GM18909 (cell line): ENCODE results near the gene TIGIT.

Experiments used
- ATAC-seq: cut with Tn5 transposase; IDR thresholded peaks from one replicate; pipeline ENCODE4 v1.9.1; 2021; ENCODE audit warnings: mild to moderate bottlenecking; ENCODE audit not compliant: unreplicated experiment, poor library complexity

The TIGIT gene

GRCh38 chr3:114308830-114309229 lies 15.0 kb downstream of the TIGIT start:
- peak; percentile 67 for ATAC-seq

GRCh38 chr3:114310695-114311094 lies 16.9 kb downstream of the TIGIT start:
- no peak for ATAC-seq

GRCh38 chr3:114313426-114313825 lies 19.6 kb downstream of the TIGIT start:
- ATAC-seq, result no peak

GRCh38 chr3:114314282-114314681 lies 20.5 kb downstream of the TIGIT start:
- ATAC-seq, result no peak

- ATAC-seq, result no peak
These were observed 24.5 kb downstream of the TIGIT start for GRCh38 chr3:114318295-114318694.

GRCh38 chr3:114319453-114319852 lies 25.6 kb downstream of the TIGIT start:
- ATAC-seq, result no peak

GRCh38 chr3:114320246-114320645 lies 26.4 kb downstream of the TIGIT start:
- ATAC-seq, result no peak

GRCh38 chr3:114323546-114324254 lies 29.9 kb downstream of the TIGIT start:
- ATAC-seq, result peak; percentile 69

GRCh38 chr3:114327665-114328064 lies 33.8 kb downstream of the TIGIT start:
- peak; percentile 33 for ATAC-seq

GRCh38 chr3:114328345-114328744 lies 34.5 kb downstream of the TIGIT start:
- ATAC-seq, result no peak

- ATAC-seq, result no peak
These were observed 36.0 kb downstream of the TIGIT start for GRCh38 chr3:114329823-114330222.

- ATAC-seq, result no peak
These were observed 37.2 kb downstream of the TIGIT start for GRCh38 chr3:114331007-114331406.

- ATAC-seq, result no peak
These were observed 37.9 kb downstream of the TIGIT start for GRCh38 chr3:114331710-114332109.

- ATAC-seq, result peak; percentile 58
These were observed 38.7 kb downstream of the TIGIT start for GRCh38 chr3:114332342-114333179.

- ATAC-seq, result no peak
These were observed 39.5 kb downstream of the TIGIT start for GRCh38 chr3:114333180-114333922.

GRCh38 chr3:114333923-114334240 lies 40.1 kb downstream of the TIGIT start:
- no peak for ATAC-seq

GRCh38 chr3:114336122-114336697 lies 42.4 kb downstream of the TIGIT start:
- ATAC-seq, result no peak

GRCh38 chr3:114336857-114337256 lies 43.0 kb downstream of the TIGIT start:
- ATAC-seq, result no peak

- no peak for ATAC-seq
These were observed 45.0 kb downstream of the TIGIT start for GRCh38 chr3:114338651-114339357.

- ATAC-seq, result no peak
These were observed 50.7 kb downstream of the TIGIT start for GRCh38 chr3:114344492-114344891.
